Cortex of kidney (tissue), 1 donor: ENCODE results near the gene VEGFA.

Experiments used
- DNase-seq: peaks from one replicate; lab custom pipeline; 2025; lab: John Stamatoyannopoulos, UW

VEGFA gene

GRCh38 chr6:43759136-43759906, 10.7 kb upstream of the VEGFA start:
- no peak for DNase-seq

DNA sequence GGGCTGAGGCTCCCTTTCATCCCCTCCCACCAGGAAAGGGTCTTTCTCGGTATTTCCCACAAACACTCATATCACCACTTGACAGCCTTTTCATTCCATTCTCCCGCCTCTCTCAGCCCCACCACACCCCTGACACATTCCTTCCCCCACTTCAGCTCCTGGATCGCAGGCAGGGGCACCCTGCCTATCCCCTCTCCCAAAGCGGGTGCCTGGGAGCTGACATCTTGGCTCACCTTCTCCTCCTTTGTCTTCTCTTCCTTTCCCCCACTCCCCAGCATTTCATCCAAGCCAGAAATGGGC, 10.2 kb upstream of the VEGFA start:
- no peak for DNase-seq

DNA sequence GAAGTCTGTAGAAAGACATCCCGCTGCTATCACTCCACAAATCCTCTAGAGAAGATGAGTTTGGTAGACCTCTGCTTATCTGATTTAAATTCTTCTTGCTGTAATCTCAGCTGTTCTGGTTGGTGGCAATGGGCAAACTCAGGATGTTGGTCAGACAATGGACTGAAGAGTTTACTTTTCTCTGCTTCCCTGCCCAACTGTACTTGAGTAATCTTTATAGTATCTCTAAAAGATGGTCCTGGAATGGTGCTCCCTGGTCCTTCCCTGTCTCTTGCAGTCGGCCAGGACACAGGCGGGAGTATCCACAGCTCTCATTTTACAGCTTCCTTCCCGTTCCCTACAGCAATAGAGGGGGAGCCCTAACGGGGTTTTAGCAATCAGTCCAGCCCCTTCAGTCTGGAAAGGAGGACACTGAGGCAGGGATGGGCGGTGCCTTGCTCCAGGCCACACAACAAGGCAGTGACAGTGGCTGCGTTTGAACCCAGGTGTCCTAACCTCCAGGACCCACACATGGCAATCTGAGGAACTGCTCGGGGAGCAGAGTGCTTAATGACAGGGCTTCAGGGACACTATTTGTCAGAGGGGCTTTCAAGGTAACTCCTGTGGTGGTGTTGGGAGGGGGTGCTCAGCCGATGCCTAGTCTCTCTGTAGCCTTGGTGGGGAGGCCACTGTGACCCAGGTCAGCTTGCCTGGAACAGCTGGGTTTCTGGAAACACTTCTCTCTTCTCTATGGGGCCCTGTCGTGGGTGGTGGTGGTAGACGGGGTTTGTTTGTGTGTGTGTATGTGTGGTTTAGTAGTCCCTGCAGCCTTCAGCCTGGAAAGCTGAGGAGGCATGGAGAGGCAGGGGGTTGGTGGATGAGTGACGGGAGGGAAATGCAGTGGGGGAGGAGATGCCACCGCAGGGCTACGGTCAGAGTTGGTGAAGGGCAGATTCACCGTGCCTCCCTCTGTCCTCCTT, 9.5 kb upstream of the VEGFA start:
- no peak for DNase-seq

DNA sequence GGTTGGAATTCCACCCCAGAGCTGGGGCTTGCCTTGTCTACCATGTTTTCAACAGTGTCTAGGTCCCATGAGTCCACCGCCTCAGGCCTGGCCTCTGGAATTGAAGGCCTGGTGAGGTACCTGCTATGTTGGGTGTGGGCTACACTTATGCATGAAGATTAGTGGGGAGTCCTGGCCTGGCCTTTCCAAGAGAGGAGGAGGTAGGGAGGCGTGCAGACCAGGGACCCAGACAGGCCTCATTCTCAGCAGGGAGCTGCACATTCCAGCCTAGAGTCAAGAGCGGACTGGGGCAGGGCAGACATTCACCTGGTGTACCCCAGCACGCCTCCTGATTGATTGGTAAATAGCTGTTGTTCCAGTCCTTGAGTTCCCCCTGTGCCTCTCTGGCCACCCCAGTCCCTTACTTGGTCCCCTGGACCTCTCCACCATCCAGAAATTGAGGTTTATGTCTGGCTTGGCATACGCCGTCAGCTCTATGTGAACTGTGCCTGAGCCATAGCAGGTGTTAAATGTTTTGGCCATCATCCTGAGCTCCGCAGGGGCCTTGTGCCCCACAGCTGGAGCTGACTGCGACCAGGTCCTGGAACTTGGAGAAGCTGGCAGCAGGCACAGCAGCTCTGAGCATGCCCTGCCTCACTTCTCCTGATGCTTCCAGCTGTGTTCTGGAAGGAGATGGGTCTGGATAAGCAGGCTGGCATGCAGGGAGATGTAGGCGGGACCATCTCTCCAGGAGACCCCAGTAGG, 8.2 kb upstream of the VEGFA start:
- no peak for DNase-seq

DNA sequence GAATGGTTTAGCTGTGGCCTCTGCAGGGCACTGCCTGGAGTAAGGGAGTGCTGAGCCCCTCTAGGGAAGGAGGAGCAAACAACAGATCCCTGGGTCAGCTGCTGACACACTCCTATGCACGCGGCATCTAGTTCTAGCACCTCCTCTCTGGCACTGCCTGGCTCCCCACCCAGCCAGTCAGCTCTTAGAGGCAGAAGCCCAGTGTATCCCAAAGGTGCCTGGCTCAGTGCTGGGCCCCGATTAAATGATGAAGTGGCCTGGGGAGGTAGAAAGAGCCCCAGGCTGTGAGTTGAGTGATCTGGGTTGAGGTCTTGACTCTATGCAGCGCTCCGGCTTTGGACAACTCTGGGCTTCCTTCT, 7.6 kb upstream of the VEGFA start:
- DNase-seq, result no peak

DNA sequence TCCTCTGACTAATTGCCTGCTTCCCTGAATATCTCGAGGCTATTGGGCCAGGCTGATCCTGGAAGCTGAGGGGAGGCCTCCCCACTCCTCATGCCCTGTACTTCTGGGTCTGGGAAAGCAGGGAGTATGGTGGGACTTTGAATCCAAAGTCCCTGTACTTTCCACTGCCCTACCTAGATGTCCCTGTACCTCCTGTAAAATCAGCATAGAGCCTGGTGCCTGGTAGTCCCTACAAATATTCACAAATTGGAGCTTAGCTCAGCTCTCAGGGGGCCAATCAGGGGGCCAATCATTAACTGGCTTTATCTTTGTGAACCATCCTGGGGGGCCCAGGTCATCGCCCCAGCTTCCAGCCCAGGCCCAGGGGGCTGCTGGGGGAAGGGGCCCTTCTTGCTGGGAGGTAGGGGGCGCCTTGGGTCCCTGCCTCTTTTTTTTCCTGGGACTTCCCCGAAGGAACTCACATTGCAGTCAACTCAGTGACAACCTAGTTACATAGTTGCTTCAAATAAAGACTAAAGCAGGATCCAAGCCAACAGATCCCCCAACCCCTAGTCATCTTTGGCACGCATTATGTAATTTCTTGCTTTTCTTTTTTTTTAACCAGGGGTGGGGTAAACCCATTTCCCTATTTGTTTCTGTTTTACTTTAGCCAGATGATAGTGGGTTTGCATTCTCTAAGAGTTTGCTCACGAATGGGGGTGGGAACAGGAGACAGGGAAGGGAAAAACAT, 6.9 kb upstream of the VEGFA start:
- DNase-seq, result no peak

DNA sequence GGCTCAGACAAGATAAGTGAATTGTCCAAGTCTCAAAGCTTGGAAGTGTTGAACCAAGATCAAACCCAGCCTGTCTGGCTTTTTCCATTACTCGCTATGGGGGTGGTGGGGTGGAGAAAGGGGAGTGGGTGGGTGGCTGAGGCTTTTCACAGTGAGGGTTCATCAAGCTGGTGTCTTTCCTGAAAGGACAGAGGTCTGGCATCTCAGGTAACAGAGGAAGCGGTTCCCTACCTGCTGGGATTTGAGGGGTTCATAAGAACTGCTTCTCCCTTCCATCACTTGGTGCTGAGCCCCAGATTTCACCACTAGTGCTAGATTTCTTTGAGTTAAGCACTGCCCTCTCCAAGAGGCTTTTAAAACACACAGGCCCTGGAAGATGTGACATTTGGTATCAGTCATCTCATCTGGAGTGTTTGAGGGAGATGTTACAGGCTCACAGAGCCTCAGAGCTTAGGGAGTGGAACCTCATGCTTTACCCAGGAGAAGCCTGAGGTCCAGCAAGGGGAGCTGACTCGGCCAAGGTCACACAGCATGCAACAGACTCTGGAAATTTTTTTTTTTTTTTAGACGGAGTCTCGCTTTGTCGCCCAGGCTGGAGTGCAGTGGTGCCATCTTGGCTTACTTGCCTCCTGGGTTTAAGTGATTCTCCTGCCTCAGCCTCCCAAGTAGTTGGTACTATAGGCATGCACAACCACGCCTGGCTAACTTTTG, 6.0 kb upstream of the VEGFA start:
- no peak for DNase-seq

- DNase-seq, result no peak
Measured at GRCh38 chr6:43764772-43765171, 5.2 kb upstream of the VEGFA start.

GRCh38 chr6:43765776-43766499, 4.1 kb upstream of the VEGFA start:
- DNase-seq, result no peak

DNA sequence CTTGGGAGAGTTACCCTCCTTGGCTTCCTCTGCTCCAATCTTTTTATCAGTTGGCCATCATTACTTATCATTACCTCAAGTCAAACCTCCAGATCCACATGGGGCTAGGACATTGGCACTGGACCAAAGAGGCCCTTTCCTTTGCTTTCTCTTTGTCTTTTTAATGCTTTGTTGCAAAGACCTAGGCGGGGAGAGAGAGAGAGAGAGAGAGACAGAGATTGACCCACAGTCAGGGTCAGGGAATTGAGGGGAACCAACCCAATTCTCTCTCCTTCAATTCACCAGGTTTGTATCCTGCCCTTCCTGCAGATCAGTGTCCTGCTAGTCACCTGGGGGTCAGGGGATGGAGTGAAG, 3.5 kb upstream of the VEGFA start:
- no peak for DNase-seq

GRCh38 chr6:43766964-43767461, 3.0 kb upstream of the VEGFA start:
- no peak for DNase-seq

DNA sequence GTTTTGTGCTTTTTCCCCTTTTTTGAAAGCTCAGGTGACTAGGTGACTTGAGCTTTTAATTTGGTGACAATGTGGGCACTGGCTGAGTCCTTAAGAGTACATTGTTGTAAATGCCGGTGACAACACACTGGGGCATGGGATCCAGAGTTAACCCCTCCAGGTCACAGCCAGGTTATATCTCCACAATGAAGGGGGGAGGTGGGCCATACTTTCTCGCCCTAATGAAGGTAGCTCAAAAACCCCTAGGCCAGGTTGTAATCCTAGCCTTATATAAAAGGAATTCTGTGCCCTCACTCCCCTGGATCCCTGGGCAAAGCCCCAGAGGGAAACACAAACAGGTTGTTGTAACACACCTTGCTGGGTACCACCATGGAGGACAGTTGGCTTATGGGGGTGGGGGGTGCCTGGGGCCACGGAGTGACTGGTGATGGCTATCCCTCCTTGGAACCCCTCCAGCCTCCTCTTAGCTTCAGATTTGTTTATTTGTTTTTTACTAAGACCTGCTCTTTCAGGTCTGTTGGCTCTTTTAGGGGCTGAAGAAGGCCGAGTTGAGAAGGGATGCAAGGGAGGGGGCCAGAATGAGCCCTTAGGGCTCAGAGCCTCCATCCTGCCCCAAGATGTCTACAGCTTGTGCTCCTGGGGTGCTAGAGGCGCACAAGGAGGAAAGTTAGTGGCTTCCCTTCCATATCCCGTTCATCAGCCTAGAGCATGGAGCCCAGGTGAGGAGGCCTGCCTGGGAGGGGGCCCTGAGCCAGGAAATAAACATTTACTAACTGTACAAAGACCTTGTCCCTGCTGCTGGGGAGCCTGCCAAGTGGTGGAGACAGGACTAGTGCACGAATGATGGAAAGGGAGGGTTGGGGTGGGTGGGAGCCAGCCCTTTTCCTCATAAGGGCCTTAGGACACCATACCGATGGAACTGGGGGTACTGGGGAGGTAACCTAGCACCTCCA, 2.2 kb upstream of the VEGFA start:
- no peak for DNase-seq

GRCh38 chr6:43768506-43768860, 1.5 kb upstream of the VEGFA start:
- no peak for DNase-seq

DNA sequence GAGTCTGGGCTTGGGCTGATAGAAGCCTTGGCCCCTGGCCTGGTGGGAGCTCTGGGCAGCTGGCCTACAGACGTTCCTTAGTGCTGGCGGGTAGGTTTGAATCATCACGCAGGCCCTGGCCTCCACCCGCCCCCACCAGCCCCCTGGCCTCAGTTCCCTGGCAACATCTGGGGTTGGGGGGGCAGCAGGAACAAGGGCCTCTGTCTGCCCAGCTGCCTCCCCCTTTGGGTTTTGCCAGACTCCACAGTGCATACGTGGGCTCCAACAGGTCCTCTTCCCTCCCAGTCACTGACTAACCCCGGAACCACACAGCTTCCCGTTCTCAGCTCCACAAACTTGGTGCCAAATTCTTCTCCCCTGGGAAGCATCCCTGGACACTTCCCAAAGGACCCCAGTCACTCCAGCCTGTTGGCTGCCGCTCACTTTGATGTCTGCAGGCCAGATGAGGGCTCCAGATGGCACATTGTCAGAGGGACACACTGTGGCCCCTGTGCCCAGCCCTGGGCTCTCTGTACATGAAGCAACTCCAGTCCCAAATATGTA, 957 bp upstream of the VEGFA start:
- no peak for DNase-seq

- DNase-seq, result no peak
Measured at GRCh38 chr6:43770372-43771209, 580 bp downstream of the VEGFA start.

DNA sequence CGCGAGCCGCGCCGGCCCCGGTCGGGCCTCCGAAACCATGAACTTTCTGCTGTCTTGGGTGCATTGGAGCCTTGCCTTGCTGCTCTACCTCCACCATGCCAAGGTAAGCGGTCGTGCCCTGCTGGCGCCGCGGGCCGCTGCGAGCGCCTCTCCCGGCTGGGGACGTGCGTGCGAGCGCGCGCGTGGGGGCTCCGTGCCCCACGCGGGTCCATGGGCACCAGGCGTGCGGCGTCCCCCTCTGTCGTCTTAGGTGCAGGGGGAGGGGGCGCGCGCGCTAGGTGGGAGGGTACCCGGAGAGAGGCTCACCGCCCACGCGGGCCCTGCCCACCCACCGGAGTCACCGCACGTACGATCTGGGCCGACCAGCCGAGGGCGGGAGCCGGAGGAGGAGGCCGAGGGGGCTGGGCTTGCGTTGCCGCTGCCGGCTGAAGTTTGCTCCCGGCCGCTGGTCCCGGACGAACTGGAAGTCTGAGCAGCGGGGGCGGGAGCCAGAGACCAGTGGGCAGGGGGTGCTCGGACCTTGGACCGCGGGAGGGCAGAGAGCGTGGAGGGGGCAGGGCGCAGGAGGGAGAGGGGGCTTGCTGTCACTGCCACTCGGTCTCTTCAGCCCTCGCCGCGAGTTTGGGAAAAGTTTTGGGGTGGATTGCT, 1.3 kb downstream of the VEGFA start:
- no peak for DNase-seq

DNA sequence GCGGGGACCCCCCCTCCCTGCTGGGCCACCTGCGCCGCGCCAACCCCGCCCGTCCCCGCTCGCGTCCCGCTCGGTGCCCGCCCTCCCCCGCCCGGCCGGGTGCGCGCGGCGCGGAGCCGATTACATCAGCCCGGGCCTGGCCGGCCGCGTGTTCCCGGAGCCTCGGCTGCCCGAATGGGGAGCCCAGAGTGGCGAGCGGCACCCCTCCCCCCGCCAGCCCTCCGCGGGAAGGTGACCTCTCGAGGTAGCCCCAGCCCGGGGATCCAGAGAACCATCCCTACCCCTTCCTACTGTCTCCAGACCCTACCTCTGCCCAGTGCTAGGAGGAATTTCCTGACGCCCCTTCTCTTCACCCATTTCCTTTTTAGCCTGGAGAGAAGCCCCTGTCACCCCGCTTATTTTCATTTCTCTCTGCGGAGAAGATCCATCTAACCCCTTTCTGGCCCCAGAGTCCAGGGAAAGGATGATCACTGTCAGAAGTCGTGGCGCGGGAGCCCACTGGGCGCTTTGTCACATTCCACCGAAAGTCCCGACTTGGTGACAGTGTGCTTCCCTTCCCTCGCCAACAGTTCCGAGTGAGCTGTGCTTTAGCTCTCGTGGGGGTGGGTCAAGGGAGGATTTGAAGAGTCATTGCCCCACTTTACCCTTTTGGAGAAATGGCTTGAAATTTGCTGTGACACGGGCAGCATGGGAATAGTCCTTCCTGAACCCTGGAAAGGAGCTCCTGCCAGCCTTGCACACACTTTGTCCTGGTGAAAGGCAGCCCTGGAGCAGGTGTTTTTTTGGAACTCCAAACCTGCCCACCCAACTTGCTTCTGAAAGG, 2.1 kb downstream of the VEGFA start:
- no peak for DNase-seq
